Omental fat pad (tissue), 4 donors: ENCODE results near the gene RPUSD3. TPM values are rescaled to one million over a fixed set of nuclear protein-coding genes. Genes with fewer than 3 reads are reported as not detected.

Experiments used
- ATAC-seq: fragments of 150-250 bp; one replicate; pipeline ENCODE4 v1.9.1; 2016; ENCODE audit warnings: mild to moderate bottlenecking, moderate library complexity; ENCODE audit not compliant: low FRiP score
- DNase-seq: peaks from one replicate; pipeline ENCODE4 v3.0.0-alpha.2; 2019; ENCODE audit warnings: low spot score
- CTCF ChIP-seq, 3 donors: fragments of 450-650 bp; IDR thresholded peaks; one replicate each; pipeline ENCODE4 v1.5.1; 2016 to 2017; ENCODE audit warnings: antibody characterized with exemption in 3 of 3, mild to moderate bottlenecking in 3 of 3, moderate library complexity in 2 of 3
- total RNA-seq, 4 donors: library from RNA; depleted of rRNA; stranded (reverse); fragments of >200 nt; gene quantifications; one replicate each; pipeline ENCODE4 v1.1.0, GENCODE V29; 2016

RPUSD3 gene
- total RNA-seq, 4 donors from 2014 or later, result 18.4 to 44.9 (median 35.4) TPM

- no peak for TF ChIP-seq CTCF (IDR thresholded peaks at IDR 0.05)
- DNase-seq (no peak), ATAC-seq (no peak)
These were observed 27.8 kb downstream of the RPUSD3 start for GRCh38 chr3:9815986-9816385.

GRCh38 chr3:9812870-9813483 is 30.8 kb downstream of the RPUSD3 start:
- ATAC-seq, result no peak
- DNase-seq, result no peak
- no peak for TF ChIP-seq CTCF (IDR thresholded peaks at IDR 0.05)

GRCh38 chr3:9810846-9811245 is 33.0 kb downstream of the RPUSD3 start:
- ATAC-seq, result no peak
- DNase-seq, result no peak
- no peak for TF ChIP-seq CTCF (IDR thresholded peaks at IDR 0.05)

GRCh38 chr3:9810433-9810770 is 33.4 kb downstream of the RPUSD3 start:
- ATAC-seq (peak; percentile 20), DNase-seq (no peak)
- no peak for TF ChIP-seq CTCF (IDR thresholded peaks at IDR 0.05)

GRCh38 chr3:9809615-9810432 is 34.0 kb downstream of the RPUSD3 start, which contains the start of gene TTLL3:
TSS of gene TTLL3 (plus strand) at chr3:9810262. CDS start at chr3:9810662, 400 bp downstream.
- ATAC-seq (peak; percentile 82), DNase-seq (peak; percentile 78)
- no peak for TF ChIP-seq CTCF (IDR thresholded peaks at IDR 0.05)

- no peak for TF ChIP-seq CTCF (IDR thresholded peaks at IDR 0.05)
- ATAC-seq (no peak), DNase-seq (no peak)
These were observed 34.6 kb downstream of the RPUSD3 start for GRCh38 chr3:9809239-9809614.
